Fibroblast of gingiva (primary cell): ENCODE measurements around the gene SFT2D2.

ENCODE experiments used
- DNase-seq: peaks from one replicate; pipeline ENCODE4 v3.0.0-alpha.2; 2011; ENCODE audit warnings: low read depth

SFT2D2 gene

GRCh38 chr1:168223261-168223660 is 2.5 kb upstream of the SFT2D2 start:
- DNase-seq: no peak

DNA sequence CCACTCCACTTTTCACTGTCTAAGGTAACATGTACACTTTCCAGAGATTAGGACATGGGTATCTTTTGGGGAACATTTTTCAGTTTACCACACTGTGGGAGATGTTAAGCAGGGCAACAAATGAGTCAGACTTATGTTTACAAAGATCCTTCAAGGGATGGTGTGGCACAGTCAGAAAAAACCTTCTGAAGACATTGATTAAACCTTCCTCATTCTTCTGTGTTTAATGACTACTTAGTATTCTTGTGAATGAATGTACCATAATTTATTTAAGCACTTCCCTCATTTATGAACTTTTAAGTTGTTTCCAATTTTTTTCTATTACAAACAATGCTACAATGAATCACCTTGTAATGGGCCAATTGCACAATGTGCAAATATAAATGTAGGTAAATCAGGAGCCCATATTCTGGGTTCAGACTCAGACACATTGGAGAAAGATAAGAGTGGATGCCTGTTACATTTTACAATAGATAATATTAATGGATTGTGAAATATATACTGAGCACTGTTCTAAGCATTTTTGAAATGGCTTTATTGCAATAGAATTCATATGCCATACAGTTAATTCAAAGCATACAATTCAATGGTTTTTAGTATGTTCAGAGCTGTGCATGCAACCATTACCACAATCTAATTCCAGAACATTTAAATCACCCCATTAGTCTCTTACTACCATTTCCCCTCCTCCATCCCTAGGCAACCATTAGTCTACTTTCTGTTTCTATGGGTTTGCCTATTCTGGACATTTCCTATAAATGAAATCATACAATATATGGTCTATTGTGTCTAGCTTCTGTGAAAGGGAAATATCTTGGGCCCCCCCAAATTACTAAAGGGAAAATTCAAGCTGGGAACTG is 1.9 kb upstream of the SFT2D2 start:
- no peak for DNase-seq

- DNase-seq: no peak
Observed at GRCh38 chr1:168224991-168225390, 813 bp upstream of the SFT2D2 start.

DNA sequence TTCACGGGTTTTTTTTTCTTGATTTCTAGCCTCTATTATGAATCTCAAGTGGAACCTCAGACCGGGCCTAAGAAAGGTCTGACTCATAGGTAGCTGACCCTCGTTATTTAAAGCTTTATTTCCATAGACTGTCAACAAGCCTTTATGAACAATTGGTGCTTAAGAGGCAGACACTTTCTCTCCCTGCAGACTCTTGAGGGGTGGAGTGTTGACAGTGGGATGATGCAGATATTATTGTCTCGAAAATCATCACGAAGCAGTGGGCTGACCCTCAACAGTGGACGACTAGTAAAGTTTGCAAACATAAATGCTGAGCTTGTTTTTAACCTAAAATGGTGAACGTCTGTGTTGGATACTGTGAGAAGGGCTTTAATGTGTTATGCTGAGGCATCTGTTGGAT is 1.8 kb downstream of the SFT2D2 start:
- DNase-seq: no peak

GRCh38 chr1:168229893-168230292 is 4.1 kb downstream of the SFT2D2 start:
- DNase-seq: no peak

GRCh38 chr1:168230709-168231108 is 4.9 kb downstream of the SFT2D2 start:
- DNase-seq: no peak

- DNase-seq: no peak
Observed at GRCh38 chr1:168234846-168235547, 9.2 kb downstream of the SFT2D2 start.

DNA sequence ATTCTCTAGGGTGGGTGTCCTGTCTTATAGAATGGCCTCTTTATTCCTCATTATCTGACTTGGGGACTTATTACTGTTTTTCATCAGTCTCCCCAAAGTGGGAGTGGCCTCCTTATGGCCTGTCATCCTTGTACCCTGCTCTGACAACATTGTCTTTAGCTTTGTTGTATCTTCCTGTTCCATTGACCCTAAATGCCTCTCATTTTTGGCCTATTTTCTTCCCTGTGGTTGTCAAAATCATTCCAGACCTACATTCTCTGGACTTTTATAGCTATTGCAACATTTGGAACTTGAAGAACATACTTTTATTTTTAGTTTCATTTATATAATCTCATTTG is 9.7 kb downstream of the SFT2D2 start:
- DNase-seq: peak; percentile 58

DNA sequence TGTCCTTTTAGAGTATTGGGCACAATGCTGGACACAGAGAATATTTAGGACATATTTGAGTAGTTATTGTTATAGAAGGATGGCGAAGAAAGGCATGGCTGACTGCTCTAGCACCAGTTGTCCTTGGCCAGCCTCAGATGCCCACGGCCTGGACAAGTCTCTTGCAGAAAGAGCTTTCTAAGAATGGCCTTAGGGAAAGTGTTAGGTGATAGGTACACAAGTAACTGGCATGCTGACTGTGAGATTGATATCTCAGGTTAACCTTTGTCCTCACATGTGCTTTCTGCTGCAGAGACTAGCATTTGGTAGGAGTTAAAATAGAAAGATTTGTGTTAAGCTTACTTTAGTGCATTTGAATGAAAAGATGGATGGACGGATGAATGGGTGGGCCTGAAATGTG is 10.1 kb downstream of the SFT2D2 start:
- no peak for DNase-seq

- no peak for DNase-seq
Observed at GRCh38 chr1:168236836-168237611, 11.2 kb downstream of the SFT2D2 start.

DNA sequence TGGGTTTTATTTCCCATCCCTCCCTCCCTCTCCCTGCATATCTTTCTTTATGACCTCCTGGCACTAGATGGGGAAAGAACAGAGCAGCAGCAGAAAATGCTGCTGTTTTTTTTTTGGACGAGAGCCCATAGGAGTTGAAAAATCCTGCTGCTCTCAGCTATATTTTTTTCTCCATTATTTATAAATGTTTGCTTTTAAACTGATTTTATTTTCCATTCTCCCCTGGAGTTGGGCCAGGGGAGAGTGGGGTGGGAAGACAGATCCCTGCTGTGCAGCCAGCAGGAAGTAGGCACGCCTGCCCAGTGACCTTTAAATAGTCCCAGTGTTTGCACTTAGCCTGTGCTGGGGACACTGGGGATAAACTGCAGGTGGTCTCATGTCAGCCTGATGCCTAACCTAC is 17.4 kb downstream of the SFT2D2 start:
- DNase-seq: no peak

DNA sequence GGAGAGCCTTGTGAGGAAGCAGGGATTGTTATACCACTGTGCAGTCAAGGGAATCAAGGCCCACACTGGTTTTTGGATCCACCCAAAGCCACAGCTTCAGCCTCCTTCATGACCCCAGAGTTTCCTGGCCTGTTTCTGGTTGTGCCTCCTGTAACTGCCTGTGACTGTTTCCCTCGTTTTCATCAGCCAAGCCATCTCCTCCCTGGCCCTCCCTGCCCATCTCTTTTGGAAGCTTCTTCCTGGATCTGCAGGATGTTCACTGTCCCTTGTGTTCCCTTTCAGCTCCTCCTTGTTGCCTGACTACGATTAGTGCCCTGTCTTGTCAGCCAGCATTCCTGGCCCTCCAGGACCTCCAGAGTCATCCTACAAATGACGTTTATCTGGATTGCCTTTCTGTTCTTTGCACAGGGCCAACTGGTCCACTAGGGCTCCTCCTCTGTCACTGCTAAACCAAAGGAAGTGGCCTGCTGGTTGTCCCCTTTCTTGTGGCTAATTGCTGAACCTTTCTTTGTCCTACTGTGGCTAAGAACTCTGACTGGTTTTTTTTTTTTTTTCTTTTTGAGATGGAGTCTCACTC is 17.9 kb downstream of the SFT2D2 start:
- no peak for DNase-seq

GRCh38 chr1:168245042-168245441 is 19.2 kb downstream of the SFT2D2 start:
- DNase-seq: no peak

GRCh38 chr1:168246506-168246905 is 20.7 kb downstream of the SFT2D2 start:
- DNase-seq: no peak

- DNase-seq: peak; percentile 60
Observed at GRCh38 chr1:168252204-168252733, 26.5 kb downstream of the SFT2D2 start.

GRCh38 chr1:168256164-168256563 is 30.4 kb downstream of the SFT2D2 start:
- DNase-seq: no peak

DNA sequence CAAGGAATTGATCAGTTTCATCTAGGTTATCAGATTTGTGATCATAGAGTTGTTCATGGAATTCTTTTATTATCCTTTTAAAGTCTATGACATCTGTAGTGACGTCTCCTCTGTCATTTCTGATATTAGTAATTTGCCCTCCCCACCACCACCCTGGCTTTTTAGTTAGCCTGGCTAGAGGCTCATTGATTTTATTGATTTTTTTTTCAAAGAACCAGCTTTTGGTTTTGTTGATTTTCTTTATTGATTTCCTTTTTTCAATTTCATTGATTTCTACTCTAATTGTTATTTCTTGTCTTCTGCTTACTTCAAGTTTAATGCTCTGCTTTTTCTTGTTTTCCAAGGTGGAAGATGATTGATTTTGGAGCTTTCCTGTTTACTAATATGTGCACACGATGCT is 31.6 kb downstream of the SFT2D2 start:
- no peak for DNase-seq

- no peak for DNase-seq
Observed at GRCh38 chr1:168259567-168259966, 33.8 kb downstream of the SFT2D2 start.

DNA sequence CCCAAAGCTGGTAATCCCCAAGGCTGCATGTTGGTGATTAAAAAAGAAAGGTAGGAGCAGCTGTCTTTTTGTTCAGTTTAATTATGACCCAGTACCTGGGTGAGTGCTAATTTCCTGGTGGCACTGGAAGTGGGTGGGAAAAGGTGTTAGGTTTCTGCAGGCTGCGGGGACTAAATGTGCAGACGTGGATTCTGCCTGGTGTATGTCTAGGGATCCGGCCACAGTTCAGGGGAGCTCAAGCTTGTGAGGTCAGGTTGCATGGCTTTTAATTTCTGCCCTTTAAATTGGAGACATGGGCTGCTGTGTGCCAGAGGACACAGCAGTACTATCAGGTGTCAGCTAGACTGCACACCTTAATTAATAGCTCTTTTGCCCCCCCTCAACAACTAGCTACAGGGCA is 34.6 kb downstream of the SFT2D2 start:
- no peak for DNase-seq

GRCh38 chr1:168261390-168261789 is 35.6 kb downstream of the SFT2D2 start:
- DNase-seq: peak; percentile 68

GRCh38 chr1:168263130-168263529 is 37.3 kb downstream of the SFT2D2 start:
- DNase-seq: no peak

DNA sequence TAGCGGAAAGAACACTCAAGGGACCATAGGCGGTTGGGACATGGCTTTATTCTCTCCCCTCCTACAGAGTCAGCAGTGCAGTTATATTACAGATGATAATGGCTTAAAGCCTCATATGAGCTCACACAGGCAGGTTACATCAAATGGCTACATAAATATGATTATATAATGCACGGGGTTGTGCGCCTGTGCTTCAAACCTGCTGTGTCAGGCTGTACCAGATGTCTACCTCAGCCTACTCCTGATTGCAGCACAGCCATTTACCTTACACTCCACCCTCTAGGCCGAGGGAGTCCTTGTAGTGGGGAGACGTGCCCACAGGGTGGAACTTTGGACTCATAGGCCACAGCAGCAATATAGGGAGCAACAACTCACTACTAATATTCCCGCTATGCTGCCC is 38.5 kb downstream of the SFT2D2 start:
- no peak for DNase-seq
